DMS114 treated with DMSO at 0.1 percent for 48 hours (cell line): ENCODE data around the gene NIM1K.
"Not testable (repeated sequence)": the region's sequence is repeated elsewhere in the genome, so short reads cannot be mapped to it uniquely, and the experiment has no call there.

ENCODE experiments used
- DNase-seq: peaks from one replicate; lab custom pipeline; 2025; ENCODE audit not compliant: unreplicated experiment; lab: John Stamatoyannopoulos, UW

NIM1K gene

GRCh38 chr5:43275391-43275790 lies 83.4 kb downstream of the NIM1K start:
- no peak for DNase-seq

GRCh38 chr5:43279548-43280274 lies 87.7 kb downstream of the NIM1K start:
- DNase-seq: no peak

GRCh38 chr5:43281840-43282658 lies 90.0 kb downstream of the NIM1K start:
- no peak for DNase-seq

GRCh38 chr5:43286623-43287022 lies 94.6 kb downstream of the NIM1K start:
- DNase-seq: no peak

GRCh38 chr5:43287493-43287892 lies 95.5 kb downstream of the NIM1K start:
- DNase-seq: no peak

- DNase-seq: no peak
Measured at GRCh38 chr5:43288269-43288831, 96.3 kb downstream of the NIM1K start.

GRCh38 chr5:43290726-43291125 lies 98.7 kb downstream of the NIM1K start:
- DNase-seq: no peak

GRCh38 chr5:43294226-43294625 lies 102.2 kb downstream of the NIM1K start:
- DNase-seq: no peak

- no peak for DNase-seq
Measured at GRCh38 chr5:43295202-43295601, 103.2 kb downstream of the NIM1K start.

- DNase-seq: no peak
Measured at GRCh38 chr5:43296835-43297234, 104.8 kb downstream of the NIM1K start.

GRCh38 chr5:43298443-43298842 lies 106.4 kb downstream of the NIM1K start:
- DNase-seq: no peak

- DNase-seq: no peak
Measured at GRCh38 chr5:43300112-43300511, 108.1 kb downstream of the NIM1K start.

- no peak for DNase-seq
Measured at GRCh38 chr5:43301653-43302091, 109.6 kb downstream of the NIM1K start.

- DNase-seq: no peak
Measured at GRCh38 chr5:43302481-43302880, 110.5 kb downstream of the NIM1K start.

GRCh38 chr5:43303242-43303641 lies 111.2 kb downstream of the NIM1K start:
- no peak for DNase-seq

- DNase-seq: no peak
Measured at GRCh38 chr5:43304525-43304924, 112.5 kb downstream of the NIM1K start.

GRCh38 chr5:43305948-43306565 lies 114.0 kb downstream of the NIM1K start:
- peak; percentile 55 for DNase-seq

- not testable (repeated sequence) for DNase-seq
Measured at GRCh38 chr5:43306954-43307353, 114.9 kb downstream of the NIM1K start.

GRCh38 chr5:43309122-43309521 lies 117.1 kb downstream of the NIM1K start:
- no peak for DNase-seq

GRCh38 chr5:43309637-43310036 lies 117.6 kb downstream of the NIM1K start:
- no peak for DNase-seq

- DNase-seq: no peak
Measured at GRCh38 chr5:43312076-43312661, 120.1 kb downstream of the NIM1K start.
